ENCODE data around the gene POC1B. TPM values are rescaled to one million over a fixed set of nuclear protein-coding genes. Genes with fewer than 3 reads are reported as not detected.

Gene POC1B
- polyA plus RNA-seq, 1 donor from 2014 or later, result 26.1 TPM

GRCh38 chr12:89448951-89449371, 76.9 kb downstream of the POC1B start:
- Mint-ChIP-seq H3K4me3 (no peak overlapping the region), H3K4me1 (peaks cover 0 to 4% (median 0%) of the 10 kb centered on the region in 3 donors), H3K9me3 (no peaks in the 10 kb centered on the region), H3K36me3 (peaks cover 16% of the 10 kb centered on the region), H3K27me3 (no peaks in the 10 kb centered on the region), H3K27ac (no peak overlapping the region)

DNA sequence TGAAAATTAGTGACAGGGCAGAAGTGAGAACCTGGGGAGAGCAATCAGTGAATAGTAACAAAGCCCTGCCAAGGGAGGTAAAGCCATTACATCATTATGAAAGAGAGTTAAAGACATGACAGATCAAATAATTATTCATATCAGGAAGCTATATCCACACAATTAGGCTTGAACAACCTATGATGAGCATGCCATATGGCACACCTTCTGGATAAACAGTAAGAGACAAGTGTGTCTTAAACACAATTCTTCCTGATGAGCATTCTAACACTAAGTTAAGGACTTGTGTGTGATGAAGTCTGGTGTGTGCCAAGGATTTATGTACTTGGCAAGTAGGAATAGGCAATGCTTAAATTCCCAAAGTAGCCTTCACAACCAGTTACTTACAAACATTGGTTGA, 77.3 kb downstream of the POC1B start:
- Mint-ChIP-seq H3K36me3 (peaks cover 19% of the 10 kb centered on the region), H3K27ac (no peak overlapping the region), H3K4me3 (no peak overlapping the region), H3K4me1 (peaks cover 0 to 4% (median 0%) of the 10 kb centered on the region in 3 donors), H3K9me3 (no peaks in the 10 kb centered on the region), H3K27me3 (no peaks in the 10 kb centered on the region)

GRCh38 chr12:89439941-89440340, 85.9 kb downstream of the POC1B start:
- Mint-ChIP-seq H3K9me3 (peaks cover 0 to 2% (median 1%) of the 10 kb centered on the region in 3 donors), H3K27ac (no peak overlapping the region), H3K27me3 (no peaks in the 10 kb centered on the region), H3K4me1 (peaks cover 0 to 3% (median 0%) of the 10 kb centered on the region in 3 donors), H3K36me3 (peaks cover 18% of the 10 kb centered on the region), H3K4me3 (no peak overlapping the region)

DNA sequence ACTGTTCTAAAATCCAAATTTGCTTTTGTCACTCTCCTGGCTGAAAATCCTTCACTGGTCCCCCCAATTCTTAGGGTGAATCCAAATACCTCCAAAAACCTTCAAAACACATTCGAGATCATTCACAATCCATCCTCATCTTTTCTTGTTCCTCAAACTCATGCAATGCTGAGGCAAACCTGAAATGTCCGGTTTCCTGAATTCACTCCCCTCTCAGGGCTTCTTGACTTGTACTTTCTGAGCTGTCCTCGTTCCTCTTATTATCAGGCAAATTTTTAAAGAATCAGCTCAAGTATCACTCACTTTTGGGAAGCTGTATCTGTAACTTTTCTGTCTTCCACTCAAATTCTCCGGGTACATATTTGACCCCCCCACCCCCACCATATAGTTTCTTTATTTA, 88.6 kb downstream of the POC1B start:
- Mint-ChIP-seq H3K4me3 (no peak overlapping the region), H3K4me1 (no peaks in the 10 kb centered on the region), H3K9me3 (peaks cover 0 to 2% (median 1%) of the 10 kb centered on the region in 3 donors), H3K36me3 (peaks cover 24% of the 10 kb centered on the region), H3K27ac (no peak overlapping the region), H3K27me3 (no peaks in the 10 kb centered on the region)

DNA sequence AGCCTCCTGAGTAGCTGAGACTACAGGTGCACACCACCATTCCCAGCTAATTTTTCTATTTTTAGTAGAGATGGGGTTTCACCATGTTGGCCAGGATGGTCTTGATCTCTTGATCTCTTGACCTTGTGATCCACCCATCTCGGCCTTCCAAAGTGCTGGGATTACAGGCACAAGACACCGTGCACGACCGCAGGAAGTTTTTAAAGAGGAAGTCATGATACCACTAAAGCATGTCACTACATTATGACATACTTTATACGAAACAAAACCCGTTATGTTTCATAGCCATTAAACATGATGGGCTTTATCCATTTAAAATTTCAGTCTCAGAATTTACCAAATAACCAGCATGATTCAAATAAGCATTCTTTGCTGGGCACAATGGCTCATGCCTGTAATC, 89.8 kb downstream of the POC1B start:
- H3K9me3 Mint-ChIP-seq, result peaks cover 0 to 2% (median 0%) of the 10 kb centered on the region in 3 donors
- H3K4me1 Mint-ChIP-seq, result no peaks in the 10 kb centered on the region
- H3K27ac Mint-ChIP-seq, result no peak overlapping the region
- H3K36me3 Mint-ChIP-seq, result peaks cover 24% of the 10 kb centered on the region
- H3K27me3 Mint-ChIP-seq, result no peaks in the 10 kb centered on the region
- no peak overlapping the region for H3K4me3 Mint-ChIP-seq

- peaks cover 0 to 5% (median 3%) of the 10 kb centered on the region in 3 donors for H3K4me1 Mint-ChIP-seq
- peaks cover 23% of the 10 kb centered on the region for H3K36me3 Mint-ChIP-seq
- peaks cover 0 to 2% (median 0%) of the 10 kb centered on the region in 3 donors for H3K9me3 Mint-ChIP-seq
- H3K4me3 Mint-ChIP-seq, result no peak overlapping the region
- no peak overlapping the region for H3K27ac Mint-ChIP-seq
- H3K27me3 Mint-ChIP-seq, result no peaks in the 10 kb centered on the region
Measured at GRCh38 chr12:89433634-89434033, 92.2 kb downstream of the POC1B start.

DNA sequence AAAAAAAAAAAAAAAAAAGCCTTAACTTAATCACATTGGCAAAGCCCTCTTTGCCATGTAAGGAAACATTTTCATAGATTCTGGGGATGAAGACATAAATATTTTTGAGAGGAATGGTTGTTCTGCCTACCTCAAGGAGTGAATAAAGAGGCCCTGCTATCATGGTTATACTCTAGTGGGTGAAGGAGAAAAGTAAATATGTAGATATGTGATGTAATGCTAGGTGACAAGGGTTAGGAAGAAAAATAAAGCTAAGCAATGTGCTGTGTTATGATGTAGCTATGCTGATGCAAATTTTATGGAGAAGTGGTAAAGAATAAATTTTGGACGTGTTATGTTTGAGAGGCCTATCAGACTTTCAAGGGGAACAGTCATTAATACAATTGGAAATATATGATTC, 93.5 kb downstream of the POC1B start:
- Mint-ChIP-seq H3K36me3 (peaks cover 23% of the 10 kb centered on the region), H3K4me1 (peaks cover 9 to 13% (median 12%) of the 10 kb centered on the region in 3 donors), H3K27ac (no peak overlapping the region), H3K27me3 (no peaks in the 10 kb centered on the region), H3K9me3 (no peaks in the 10 kb centered on the region), H3K4me3 (no peak overlapping the region)

- H3K36me3 Mint-ChIP-seq, result peaks cover 20% of the 10 kb centered on the region
- H3K9me3 Mint-ChIP-seq, result no peaks in the 10 kb centered on the region
- H3K27me3 Mint-ChIP-seq, result no peaks in the 10 kb centered on the region
- H3K27ac Mint-ChIP-seq, result no peak overlapping the region
- H3K4me3 Mint-ChIP-seq, result no peak overlapping the region
- H3K4me1 Mint-ChIP-seq, result peaks cover 9 to 17% (median 12%) of the 10 kb centered on the region in 3 donors
Measured at GRCh38 chr12:89429528-89429927, 96.3 kb downstream of the POC1B start.

- H3K27ac Mint-ChIP-seq, result peak overlapping the region in 1 of 3 donors; percentile 7
- H3K4me3 Mint-ChIP-seq, result peak overlapping the region in 2 of 4 donors; percentile 19 to 57
- peaks cover 11 to 17% (median 12%) of the 10 kb centered on the region in 3 donors for H3K4me1 Mint-ChIP-seq
- no peaks in the 10 kb centered on the region for H3K27me3 Mint-ChIP-seq
- peaks cover 13% of the 10 kb centered on the region for H3K36me3 Mint-ChIP-seq
- H3K9me3 Mint-ChIP-seq, result no peaks in the 10 kb centered on the region
Measured at GRCh38 chr12:89427508-89428156, 98.2 kb downstream of the POC1B start.

GRCh38 chr12:89424846-89425245, 101.0 kb downstream of the POC1B start:
- H3K9me3 Mint-ChIP-seq, result no peaks in the 10 kb centered on the region
- no peak overlapping the region for H3K4me3 Mint-ChIP-seq
- peaks cover 11 to 16% (median 12%) of the 10 kb centered on the region in 3 donors for H3K4me1 Mint-ChIP-seq
- no peaks in the 10 kb centered on the region for H3K27me3 Mint-ChIP-seq
- H3K36me3 Mint-ChIP-seq, result peaks cover 11% of the 10 kb centered on the region
- H3K27ac Mint-ChIP-seq, result no peak overlapping the region

DNA sequence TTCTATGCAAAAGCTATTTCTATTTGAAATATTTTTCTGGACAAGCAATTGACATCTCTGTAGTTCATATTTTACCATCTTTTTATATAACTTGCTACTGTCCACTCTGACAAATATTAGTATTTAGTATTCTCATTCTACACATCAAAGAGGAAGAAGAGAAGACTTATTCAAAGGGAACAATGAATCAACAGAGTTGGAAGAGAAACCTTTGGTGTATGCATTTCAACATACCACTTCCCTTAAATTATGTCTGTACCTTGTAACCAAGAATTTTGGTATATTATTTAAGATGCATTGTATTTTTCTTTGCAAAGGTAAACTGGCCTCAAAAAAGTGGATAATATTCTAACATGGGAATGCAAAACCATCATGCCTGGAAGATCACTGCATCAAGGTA, 101.5 kb downstream of the POC1B start:
- Mint-ChIP-seq H3K4me1 (peaks cover 11 to 12% (median 12%) of the 10 kb centered on the region in 3 donors), H3K27ac (no peak overlapping the region), H3K9me3 (no peaks in the 10 kb centered on the region), H3K36me3 (peaks cover 11% of the 10 kb centered on the region), H3K27me3 (no peaks in the 10 kb centered on the region), H3K4me3 (no peak overlapping the region)

GRCh38 chr12:89421092-89421835, 104.6 kb downstream of the POC1B start:
- peaks cover 9% of the 10 kb centered on the region for H3K36me3 Mint-ChIP-seq
- H3K4me3 Mint-ChIP-seq, result no peak overlapping the region
- no peak overlapping the region for H3K27ac Mint-ChIP-seq
- H3K9me3 Mint-ChIP-seq, result no peaks in the 10 kb centered on the region
- no peaks in the 10 kb centered on the region for H3K27me3 Mint-ChIP-seq
- H3K4me1 Mint-ChIP-seq, result peaks cover 0 to 2% (median 0%) of the 10 kb centered on the region in 3 donors

DNA sequence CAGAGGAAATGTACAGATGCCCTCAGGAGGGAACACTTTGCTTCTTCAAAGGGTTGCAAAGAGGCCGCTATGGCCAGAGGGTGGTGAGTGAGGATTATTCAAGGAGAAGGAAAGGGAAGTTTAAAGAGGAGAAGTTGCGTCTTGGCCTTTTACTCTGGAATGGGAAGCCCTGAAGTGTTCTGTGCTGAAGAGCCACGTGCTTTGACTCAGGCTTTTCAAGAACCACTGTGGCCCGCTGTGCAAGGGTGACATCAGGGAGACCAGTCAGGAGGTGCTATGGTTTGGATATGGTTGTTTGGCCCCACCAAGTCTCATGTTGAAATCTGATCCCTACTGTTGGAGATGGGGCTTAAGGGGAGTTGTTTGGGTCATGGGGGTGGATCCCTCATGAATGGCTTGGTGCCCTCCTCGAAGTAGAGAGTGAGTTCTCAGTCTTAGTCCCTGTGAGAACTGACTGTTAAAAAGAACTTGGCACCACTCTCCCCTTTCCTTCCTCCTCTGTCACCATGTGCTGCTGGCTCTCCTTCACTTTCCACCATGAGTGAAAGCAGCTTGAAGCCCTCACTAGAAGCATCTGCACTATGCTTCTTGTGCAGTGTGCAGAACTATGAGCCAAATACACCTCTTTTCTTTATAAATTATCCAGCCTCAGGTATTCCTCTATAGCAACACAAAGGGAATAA, 107.5 kb downstream of the POC1B start:
- Mint-ChIP-seq H3K4me3 (no peak overlapping the region), H3K27me3 (no peaks in the 10 kb centered on the region), H3K4me1 (no peaks in the 10 kb centered on the region), H3K9me3 (no peaks in the 10 kb centered on the region), H3K27ac (no peak overlapping the region), H3K36me3 (peaks cover 6% of the 10 kb centered on the region)

DNA sequence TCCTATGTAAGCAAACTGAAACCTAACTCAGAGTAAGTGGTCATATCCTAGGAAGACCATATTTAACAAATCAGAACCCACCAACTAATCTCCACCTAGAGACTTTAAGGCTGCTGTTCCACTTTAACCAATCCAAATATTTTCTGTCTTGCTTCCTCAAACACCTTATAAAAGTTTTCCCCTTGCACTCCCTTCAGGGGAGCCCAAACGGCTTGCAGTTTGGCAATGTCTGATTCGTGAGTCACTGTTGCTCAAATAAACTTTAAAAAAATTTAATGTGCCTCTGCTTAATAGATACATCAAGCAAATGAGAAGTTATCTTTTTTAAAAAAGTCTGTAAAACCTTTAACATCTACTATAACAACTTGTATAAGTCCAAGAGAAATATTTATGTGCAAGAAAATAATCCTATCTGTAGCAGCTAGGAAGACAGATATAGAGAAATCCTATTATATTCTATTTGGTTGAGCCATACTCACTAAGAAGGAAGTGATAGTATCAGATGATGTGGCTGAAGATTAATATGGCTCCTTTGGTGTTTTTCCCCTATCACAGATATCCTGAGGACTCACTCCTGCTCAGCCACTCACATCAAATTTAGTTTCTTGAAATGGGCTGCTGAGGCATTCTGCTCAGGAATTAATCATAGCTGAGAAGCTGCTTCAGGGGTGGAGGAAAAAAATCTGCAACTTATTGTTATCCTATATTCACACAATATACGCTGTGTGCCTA, 108.4 kb downstream of the POC1B start:
- H3K9me3 Mint-ChIP-seq, result no peaks in the 10 kb centered on the region
- no peak overlapping the region for H3K4me3 Mint-ChIP-seq
- peaks cover 6% of the 10 kb centered on the region for H3K36me3 Mint-ChIP-seq
- no peaks in the 10 kb centered on the region for H3K27me3 Mint-ChIP-seq
- no peaks in the 10 kb centered on the region for H3K4me1 Mint-ChIP-seq
- H3K27ac Mint-ChIP-seq, result no peak overlapping the region
